ENCODE data around the gene SUMO2.

GRCh38 chr17:75126954-75127353, 55.8 kb downstream of the SUMO2 start:
- TF ChIP-seq, protein P1, sequence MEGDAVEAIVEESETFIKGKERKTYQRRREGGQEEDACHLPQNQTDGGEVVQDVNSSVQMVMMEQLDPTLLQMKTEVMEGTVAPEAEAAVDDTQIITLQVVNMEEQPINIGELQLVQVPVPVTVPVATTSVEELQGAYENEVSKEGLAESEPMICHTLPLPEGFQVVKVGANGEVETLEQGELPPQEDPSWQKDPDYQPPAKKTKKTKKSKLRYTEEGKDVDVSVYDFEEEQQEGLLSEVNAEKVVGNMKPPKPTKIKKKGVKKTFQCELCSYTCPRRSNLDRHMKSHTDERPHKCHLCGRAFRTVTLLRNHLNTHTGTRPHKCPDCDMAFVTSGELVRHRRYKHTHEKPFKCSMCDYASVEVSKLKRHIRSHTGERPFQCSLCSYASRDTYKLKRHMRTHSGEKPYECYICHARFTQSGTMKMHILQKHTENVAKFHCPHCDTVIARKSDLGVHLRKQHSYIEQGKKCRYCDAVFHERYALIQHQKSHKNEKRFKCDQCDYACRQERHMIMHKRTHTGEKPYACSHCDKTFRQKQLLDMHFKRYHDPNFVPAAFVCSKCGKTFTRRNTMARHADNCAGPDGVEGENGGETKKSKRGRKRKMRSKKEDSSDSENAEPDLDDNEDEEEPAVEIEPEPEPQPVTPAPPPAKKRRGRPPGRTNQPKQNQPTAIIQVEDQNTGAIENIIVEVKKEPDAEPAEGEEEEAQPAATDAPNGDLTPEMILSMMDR (IDR thresholded peaks at IDR 0.05; ENCODE audit: poor library complexity): no peak
- no peak for TF ChIP-seq EZH2phosphoT487 (IDR thresholded peaks at IDR 0.05; ENCODE audit: low read depth, severe bottlenecking, unreplicated experiment)
- TF ChIP-seq EZH2 (IDR thresholded peaks at IDR 0.05; ENCODE audit: borderline replicate concordance): no peak

Data from hepatocyte (in vitro differentiated cells).